NCI-H146 treated with DMSO at 0.1 percent for 48 hours (cell line): ENCODE data around the gene VPS13C.

Experiments used
- DNase-seq: peaks from one replicate; lab custom pipeline; 2025; ENCODE audit not compliant: unreplicated experiment; lab: John Stamatoyannopoulos, UW

Gene VPS13C

DNA sequence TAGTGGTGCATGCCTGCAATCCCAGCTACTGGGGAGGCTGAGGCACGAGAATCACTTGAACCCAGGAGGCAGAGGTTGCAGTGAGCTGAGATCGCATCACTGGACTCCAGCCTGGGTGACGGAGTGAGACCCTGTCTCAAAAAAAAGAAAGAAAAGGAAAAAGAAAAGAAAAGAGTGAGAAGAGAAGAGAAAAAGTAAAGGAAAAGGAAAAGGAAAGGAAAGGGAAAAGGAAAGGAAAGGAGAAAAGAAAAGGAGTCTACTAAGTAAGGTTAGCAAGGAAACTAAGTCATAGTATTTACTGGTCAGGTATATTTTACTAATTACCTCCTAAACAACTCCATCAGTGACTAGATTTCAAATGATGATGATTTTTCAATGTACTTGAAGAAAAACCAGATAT is 198.3 kb downstream of the VPS13C start:
- DNase-seq = no peak

DNA sequence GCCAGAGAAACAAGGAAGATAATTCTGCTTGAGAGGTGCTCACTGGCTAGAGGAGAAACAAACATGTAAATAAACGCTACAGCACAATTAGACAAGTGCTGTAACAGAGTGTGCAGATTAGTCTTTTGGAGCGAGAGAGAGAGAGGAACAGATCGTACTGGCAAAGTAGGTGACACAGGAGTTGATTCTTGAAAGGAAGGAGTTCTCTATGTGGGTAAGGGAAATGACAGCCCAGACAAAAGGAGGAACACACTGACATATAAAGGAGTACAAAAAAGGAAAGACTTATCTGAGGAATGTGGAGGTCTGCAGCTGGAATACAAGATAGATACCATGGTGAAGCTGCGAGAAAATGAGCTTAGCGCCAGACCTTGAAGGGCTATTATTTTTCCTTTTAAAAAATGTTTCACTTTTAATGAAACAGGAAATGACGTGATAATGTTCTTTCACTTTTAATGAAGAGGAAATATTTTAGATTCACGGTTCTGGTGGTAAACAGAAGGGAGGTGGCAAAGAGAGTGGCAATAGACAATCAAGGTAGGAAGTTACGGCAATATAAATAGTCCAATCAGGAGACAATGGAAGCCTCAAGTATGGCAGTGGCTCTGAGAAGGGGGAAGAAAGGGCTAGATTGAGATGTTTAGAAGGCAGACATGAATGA is 202.9 kb downstream of the VPS13C start:
- DNase-seq = no peak

DNA sequence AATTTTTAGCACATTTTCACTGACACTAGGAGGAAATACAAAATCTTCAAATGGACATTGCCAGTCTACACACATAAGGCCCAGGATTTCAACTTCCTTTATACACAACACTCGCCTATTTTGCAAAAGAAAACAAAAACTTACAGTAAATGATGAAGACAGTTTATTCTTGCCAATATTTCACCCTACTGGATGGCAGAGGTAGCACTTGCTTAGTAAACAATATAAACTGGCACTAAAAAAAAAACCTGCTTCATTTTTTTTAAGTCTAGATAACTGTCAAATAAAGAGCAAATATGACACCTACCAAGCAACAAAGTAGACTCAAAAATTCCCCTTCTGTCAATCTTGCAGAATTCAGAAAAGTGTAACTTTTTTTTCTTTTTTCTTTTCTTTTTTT is 204.0 kb downstream of the VPS13C start:
- DNase-seq = no peak

DNA sequence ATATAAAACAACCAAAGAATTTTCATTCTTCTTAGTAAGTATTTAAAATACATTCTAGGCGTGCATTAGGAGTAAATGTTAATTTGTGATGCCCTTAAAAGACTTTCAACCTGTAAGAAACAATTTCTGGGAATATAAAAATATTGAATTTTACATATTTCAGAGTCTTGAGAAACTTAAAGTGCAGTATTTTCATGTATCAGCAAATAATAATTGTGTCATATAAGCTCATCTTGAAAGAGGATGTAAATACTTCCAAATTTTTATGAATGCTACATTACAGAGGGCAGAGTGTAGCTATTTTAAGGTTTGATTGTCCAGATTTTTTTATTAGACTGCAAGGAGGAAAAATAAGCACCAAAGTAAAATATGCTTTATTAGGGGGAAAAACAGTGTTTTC is 207.1 kb downstream of the VPS13C start:
- DNase-seq = no peak

DNA sequence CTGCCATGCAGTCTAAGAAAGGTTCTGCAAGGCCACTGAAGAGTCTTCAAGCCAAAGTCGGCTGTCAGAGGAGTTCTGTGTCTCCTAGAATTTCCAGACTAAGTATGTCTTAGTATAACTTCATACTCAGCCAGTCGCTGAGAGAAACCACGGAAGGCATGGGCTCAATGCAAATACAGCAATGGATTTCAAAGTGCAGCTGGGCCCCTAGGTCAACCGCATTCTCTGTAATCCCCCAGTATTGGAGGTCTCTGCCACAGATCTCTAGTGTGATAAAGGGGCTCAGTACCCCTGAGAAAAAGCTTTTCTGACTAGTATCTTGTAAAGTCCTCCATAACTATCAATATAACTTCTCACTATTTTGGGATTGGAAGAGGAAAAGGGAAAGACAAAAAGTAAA is 208.3 kb downstream of the VPS13C start:
- DNase-seq = no peak

DNA sequence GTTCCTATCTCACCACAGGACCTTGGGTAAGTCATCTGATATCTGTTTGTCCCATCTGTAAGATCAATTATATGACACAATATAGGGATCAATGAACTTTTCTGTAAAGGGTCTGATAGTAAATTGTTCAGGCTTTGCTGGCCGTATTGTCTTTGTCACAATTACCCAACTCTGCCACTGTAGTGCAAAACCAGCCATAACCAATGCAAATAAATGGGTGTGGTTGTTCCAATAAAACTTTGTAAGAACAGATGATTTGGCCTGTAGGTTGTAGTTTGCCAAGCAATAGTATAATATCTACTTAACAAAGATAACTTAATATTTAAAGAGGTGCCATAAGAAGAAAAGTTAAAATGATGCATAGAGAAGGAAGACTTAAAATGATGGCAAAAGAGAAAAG is 210.8 kb downstream of the VPS13C start:
- DNase-seq = no peak

DNA sequence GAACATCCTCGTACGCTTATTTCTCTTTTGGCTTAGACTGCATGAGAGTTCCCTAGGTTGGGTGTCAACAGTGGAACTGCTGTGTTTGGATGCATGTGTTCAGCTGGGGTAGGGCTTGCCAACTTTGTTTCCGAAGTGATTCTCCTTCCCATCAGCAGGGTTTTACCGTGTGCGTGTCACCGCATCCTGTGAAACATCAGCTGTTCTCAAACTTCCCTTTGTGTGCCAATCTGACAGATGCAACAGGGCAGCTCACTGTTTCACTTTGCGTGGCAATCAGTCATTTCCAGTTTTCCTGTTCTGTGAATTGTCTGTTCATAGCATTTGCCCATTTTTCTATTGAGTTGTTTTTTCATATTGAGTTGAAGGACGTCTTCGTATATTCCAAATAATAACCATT is 218.8 kb downstream of the VPS13C start:
- DNase-seq = no peak

DNA sequence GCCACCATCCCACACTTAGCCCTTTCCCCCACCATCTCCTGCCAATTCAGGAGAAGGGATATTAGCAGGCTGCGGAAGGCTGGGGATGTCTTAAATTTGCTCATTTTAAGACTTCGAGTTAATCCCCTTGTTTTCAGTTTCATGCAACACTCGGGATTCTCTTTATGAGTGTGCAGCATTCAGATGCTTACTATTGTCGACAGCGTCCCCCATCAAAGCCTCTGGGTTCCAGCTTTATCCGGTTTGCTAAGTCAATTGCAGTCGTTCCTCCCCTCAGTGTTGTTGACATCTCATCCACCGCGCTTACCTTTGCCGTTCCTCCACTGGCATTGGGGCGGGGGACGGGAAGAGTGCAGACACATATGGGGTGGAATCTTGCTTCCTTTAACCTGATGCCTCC is 220.2 kb downstream of the VPS13C start:
- DNase-seq = no peak

DNA sequence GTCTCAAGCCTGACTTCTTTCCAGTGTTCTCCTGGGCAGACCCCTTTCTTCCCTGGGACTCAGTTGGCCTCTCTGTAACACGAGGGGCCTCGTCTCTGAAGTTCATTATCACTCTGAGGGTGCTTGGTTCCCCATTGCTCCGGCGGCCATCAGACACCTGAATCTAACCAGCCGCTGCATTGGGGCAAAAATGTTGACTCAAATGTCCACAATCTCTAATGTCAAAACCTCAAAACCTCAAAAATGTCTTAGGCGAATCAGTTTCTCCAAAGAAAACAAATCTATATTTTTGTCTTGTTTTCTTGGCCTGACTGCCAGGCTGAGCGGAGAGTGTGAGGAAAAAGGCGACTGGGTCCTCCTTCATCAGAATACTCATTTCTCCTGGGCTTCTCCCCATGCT is 220.7 kb downstream of the VPS13C start:
- no peak for DNase-seq

DNA sequence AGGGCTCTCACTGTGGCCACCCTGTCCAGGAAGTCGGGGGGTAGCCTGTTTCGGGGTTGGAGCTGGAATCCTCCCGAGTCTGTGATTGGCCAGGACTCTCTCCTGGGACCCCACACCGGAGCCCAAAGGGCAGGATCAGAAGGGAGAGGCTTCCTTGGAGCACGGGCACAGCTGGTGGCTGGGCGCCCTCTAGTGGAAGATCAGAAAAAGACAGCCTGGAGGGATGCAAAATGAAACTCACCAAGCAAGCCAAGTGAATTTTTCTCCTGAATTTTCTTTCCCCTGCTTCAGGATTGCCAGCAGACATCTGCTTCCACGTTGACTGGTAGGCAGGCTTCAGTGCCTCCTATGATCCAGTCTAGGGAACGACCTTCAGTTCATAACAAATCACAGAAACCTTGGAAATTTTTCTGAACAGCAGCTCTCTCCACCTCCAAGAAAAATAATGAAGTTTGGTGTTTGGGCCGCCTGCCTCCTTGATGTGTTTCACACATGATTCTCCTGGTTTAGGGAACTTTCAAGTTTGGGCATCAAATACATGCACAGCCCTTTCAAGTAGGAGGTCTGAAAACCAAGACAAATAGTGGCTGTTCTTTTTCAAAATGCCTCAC is 224.6 kb downstream of the VPS13C start:
- DNase-seq = peak; percentile 27

DNA sequence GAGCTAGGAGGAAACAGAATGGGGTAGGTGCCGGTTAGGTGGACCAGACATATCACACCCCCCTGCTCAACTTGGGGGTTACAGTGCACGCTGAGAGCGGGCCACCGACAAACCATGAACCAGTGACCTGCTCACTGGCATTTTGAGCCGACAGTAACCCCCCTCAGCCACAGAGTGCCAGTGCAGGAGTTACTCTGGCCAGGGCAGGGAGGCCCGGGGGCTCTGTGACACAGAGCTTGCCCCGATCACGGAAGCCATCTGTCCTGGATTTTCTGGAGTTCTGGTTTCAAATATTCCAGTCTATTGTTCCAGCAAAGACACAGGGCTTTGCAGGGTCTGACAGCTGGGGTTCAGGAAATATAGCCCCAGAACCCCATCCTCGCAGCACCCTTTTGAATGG is 225.2 kb downstream of the VPS13C start:
- DNase-seq = no peak

DNA sequence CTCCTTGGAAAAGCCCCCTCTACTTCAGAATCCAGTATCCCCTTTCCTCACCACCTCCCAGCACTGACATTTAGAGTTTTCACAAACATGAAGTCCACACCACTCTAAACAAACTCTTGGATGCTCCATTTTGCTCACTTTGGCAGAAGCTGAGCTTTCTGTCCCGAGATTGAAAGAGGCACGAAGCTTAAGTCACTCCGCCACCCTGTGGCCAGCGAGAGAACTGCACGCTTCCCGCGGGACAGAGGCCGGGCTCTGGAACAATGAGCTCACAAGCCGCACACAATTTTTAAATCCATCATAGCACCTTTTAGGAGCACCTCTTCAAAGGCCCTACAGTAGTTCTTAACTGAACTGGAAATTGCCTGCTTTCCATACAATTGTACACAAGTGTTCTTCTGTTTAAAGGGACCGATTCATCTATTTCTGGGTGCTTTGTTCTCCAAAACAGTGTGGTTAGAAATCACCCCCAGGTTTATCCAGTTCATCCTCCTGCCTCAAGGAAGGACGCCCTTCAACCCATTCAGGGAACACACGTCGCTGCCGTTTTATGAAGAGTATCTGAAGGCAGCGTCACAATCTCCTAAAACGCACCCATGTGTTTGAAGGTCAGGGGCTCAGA is 226.1 kb downstream of the VPS13C start:
- DNase-seq = peak; percentile 25

DNA sequence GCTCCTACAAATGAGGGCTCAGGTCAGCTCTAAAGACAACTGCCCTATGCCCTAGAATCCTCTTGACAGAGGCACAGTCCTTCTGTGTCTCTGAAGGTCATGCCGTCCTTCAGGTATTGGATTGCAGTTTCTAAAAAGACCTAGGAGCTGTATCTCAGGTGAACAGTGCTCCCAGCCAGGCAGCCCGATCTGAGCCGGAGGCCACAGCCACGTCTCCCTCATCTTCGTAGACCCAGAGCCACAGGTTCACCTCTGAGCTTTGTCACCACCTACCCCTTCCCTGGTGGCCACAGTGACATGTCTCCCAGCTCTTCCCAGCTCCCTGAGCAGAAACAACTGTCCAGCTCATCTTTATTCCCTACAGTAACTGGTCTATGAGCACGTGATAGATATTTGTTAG is 228.0 kb downstream of the VPS13C start:
- DNase-seq = no peak

DNA sequence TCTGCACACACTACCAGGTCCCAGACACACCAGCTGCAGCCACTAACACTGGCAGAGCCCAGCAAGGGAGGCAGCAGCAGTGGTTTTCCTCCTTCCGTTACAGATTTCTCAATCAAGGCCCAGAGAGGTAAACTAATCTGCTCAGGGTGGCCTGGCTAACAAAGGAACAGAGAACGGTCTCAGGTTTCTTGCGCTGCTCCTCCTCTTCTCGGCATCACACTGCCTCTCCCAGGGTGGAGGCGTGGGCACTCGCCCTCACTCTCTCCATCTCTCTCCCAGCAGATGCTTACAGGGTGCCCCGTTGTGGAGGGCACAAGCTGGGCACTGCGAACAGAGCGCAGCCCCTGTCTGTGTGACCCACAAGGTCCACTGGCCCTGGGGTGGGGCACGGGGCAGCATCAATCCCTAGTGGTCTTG is 228.7 kb downstream of the VPS13C start:
- DNase-seq = no peak

DNA sequence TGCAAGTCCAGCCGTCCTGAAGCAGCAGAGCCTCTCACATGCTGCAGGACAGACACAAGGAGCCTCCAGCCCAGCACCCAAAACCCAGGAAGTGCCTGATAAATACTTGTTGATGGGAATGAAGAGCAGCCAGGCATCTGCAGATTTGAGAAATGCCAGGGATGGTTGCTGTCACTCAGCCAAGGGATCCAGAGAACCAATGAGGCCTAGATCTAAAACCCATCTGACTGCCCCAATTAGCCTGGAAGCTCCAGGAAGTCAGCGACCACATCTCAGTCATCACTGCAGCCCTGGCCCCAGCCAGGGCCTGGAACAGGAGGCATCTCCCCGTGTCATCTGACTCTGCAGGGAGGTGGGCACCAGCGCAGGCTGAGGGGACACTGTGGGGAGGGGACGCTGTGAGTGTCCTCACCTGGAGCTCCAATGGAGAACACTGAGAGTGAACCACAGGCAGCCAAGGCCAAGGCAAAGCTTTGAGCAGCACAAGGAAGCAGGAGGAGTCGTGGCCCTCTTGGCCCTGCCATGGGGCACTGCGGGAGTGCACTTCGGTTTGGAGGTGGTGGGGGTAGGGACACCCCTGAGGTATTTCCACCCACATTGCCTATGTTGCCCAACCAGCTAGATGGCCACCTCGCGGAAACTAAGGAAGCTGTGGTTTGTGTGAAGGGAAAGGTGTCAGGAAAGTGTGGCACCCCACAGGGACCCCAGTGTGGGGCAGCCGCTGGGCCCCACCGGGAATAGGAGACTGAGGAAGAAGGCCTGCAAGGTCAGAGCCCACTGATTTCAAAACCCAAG is 229.5 kb downstream of the VPS13C start:
- no peak for DNase-seq

DNA sequence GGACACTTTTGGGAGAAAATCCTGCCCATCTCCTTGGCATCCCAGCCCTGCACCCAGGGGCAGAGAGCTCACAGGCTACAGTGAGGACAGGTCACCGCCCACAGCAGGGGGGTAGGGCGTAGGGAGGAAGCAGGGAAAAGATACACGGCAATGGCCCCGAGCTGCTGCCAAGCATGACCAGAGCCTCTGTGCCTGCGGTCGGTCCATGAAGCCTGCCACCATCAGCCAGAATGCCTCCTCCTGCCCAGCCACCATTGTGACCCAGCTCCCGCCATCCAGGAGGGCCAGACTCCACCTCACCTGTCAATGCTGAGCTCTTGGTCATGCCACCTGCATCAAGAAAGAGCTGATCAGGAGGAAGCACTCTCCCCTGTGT is 230.7 kb downstream of the VPS13C start:
- no peak for DNase-seq

DNA sequence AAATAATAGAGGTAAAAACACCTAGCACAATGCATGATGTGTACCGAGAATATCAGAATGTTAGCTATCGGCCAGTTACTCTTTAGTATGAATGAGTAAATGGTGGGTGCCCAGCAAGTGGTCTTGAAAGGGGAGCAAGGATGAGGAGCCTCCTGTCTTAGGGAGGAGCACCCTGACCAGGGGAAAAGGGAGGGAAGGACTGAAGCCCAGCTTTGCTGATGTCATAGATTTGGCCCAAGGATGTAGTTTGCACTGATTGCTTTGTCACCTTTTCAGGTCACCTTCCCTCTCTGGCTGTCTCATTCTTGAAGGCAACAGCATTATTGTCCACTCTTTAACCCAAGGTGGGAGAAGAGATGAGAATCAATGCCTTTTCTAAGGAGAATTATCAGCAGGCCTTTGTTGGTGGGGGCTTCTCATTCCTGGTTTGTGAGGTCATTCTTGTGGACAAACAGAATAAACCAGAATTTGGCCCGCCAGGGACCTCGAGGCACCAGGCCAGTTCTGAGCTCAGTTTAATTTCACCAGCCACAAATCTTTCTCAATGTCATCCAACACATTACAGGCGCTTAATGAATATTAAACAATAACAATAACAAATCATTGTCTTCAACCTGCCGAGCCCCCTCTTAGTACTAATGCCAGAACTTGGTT is 231.3 kb downstream of the VPS13C start:
- no peak for DNase-seq

DNA sequence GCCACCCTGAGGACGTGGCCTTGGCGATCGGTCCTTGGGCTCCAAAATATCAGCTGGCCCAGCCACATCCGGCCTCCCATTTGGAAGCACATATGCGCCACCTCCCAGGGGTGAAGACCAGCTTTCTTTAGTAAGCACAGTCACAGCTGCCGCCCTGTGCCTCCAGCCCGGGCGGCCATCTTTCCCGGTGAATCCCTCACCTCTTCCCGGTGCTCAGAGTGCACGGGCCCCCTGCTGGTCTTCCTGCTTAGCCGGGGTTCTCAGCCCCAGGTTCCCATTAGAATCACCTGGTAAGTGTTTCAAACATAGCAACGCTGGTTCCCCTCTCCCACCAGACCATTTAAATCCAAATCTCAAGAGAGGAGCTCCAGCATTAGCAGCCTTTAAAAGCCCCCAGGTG is 232.2 kb downstream of the VPS13C start:
- no peak for DNase-seq

DNA sequence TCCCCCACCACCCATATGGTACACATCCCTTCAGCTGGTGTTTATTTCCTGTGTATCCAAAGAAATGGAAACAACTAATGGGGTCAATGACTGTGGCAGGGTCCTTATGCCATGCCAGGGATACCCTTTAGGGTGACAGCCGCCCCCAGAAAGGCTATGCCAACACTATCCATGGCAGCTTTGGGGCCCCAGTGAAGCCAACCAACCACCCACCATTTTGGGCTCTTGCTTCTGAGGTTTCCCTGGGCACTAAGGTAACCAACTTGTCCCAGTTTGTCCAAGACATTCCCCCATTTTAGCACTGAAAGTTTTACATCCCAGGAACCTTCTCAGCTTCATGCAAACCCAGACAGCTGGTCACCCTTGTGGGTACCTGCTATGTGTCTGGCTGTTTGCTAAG is 233.1 kb downstream of the VPS13C start:
- no peak for DNase-seq

DNA sequence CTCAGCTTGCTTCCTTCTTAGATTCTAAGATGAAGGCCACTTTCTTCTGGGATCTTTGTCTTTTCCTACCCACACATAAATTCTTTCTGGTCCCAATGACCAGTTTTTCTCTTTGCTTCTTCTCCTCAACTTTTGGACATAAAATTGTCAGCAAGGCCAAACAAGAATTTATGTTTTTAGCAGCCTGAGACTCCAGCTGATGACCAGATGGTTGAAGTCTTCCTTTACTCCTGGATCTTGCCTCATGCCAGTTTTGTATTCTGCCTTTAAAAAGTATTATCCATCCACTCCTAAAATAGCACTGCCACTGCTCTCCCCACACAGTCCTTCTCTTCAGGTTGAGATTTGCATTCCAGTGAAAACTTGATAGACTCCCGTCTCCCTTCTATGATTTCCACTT is 236.0 kb downstream of the VPS13C start:
- no peak for DNase-seq

DNA sequence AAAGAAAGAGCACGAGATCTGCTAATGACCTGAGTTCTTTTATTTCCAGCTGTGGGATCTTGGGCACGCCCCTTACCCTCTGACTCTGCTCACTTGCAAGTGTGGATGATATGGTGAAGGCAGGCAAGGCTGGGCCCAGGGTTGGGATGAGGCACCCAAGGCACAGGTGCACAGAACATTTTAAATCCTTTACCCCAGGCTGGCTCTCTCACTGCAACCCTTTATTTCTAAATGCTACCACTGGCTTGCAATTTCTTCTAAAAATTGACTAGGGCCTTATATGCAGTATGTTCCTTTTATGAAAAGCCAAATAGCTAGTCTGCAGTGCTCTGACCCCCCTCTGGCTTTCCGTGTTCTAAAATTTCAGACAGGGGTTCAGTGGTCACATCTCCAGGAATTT is 237.7 kb downstream of the VPS13C start:
- DNase-seq = no peak

DNA sequence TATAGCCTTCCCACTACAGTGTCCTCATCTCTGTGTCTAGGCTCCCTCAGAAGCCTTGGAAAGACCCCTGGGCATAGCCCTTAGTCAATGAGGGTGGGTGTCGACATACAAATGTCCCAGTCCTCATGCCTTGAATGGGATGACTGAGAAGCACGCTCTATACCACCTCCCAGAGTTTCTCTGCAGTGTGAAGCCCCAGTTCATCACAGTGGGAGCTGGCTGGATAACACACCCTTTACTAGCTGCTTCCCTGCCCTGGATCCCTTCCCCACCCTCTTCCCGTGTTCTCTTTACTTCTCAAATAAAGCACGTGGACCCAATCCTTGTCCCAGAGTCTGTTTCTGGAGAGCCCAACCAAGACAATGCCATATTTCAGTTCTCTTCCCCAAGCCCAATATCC is 239.3 kb downstream of the VPS13C start:
- DNase-seq = no peak
